Measurements from ENCODE around the gene PIGP.
A peak's percentile ranks its signal among the peaks of the same experiment; 100 is the strongest.
"Not testable (repeated sequence)": the region's sequence is repeated elsewhere in the genome, so short reads cannot be mapped to it uniquely, and the experiment has no call there.

The PIGP gene

GRCh38 chr21:37075214-37075770, 2.4 kb upstream of the PIGP start:
- no peak for DNase-seq

GRCh38 chr21:37074546-37074945, 1.7 kb upstream of the PIGP start:
- DNase-seq, result no peak

GRCh38 chr21:37074197-37074510, 1.3 kb upstream of the PIGP start:
- DNase-seq, result no peak

GRCh38 chr21:37073417-37074196, 736 bp upstream of the PIGP start:
- peak; percentile 49 for DNase-seq

- peak; percentile 73 for DNase-seq
These were observed 440 bp downstream of the PIGP start for GRCh38 chr21:37072274-37072987.

GRCh38 chr21:37071561-37072273, 1.2 kb downstream of the PIGP start:
- peak; percentile 59 for DNase-seq

GRCh38 chr21:37065561-37066177, 7.2 kb downstream of the PIGP start:
- no peak for DNase-seq

- no peak for DNase-seq
These were observed 8.0 kb downstream of the PIGP start for GRCh38 chr21:37064841-37065240.

GRCh38 chr21:37063433-37063832, 9.4 kb downstream of the PIGP start:
- no peak for DNase-seq

GRCh38 chr21:37062593-37062935, 10.3 kb downstream of the PIGP start:
- no peak for DNase-seq

- DNase-seq, result no peak
These were observed 10.8 kb downstream of the PIGP start for GRCh38 chr21:37061926-37062592.

- DNase-seq, result peak; percentile 77
These were observed 12.6 kb downstream of the PIGP start for GRCh38 chr21:37060296-37060695.

GRCh38 chr21:37059181-37059580, 13.7 kb downstream of the PIGP start:
- DNase-seq, result no peak

GRCh38 chr21:37058261-37058660, 14.6 kb downstream of the PIGP start:
- DNase-seq, result no peak

- no peak for DNase-seq
These were observed 15.3 kb downstream of the PIGP start for GRCh38 chr21:37057614-37058013.

- DNase-seq, result no peak
These were observed 17.5 kb downstream of the PIGP start for GRCh38 chr21:37055271-37055855.

GRCh38 chr21:37049741-37050140, 23.1 kb downstream of the PIGP start:
- not testable (repeated sequence) for DNase-seq

- DNase-seq, result no peak
These were observed 25.8 kb downstream of the PIGP start for GRCh38 chr21:37047079-37047478.

- no peak for DNase-seq
These were observed 27.3 kb downstream of the PIGP start for GRCh38 chr21:37045556-37045955.

GRCh38 chr21:37045149-37045548, 27.7 kb downstream of the PIGP start:
- DNase-seq, result no peak

- no peak for DNase-seq
These were observed 28.2 kb downstream of the PIGP start for GRCh38 chr21:37044643-37045042.

GRCh38 chr21:37043818-37044217, 29.1 kb downstream of the PIGP start:
- no peak for DNase-seq
